Superior temporal gyrus (tissue), 1 donor: ENCODE results near the gene CXCL10.
"Not testable (repeated sequence)": the region's sequence is repeated elsewhere in the genome, so short reads cannot be mapped to it uniquely, and the experiment has no call there.

Experiments used
- DNase-seq: peaks from one replicate; pipeline ENCODE4 v3.0.0-alpha.2; 2016; ENCODE audit errors: extremely low spot score

CXCL10 gene

GRCh38 chr4:76028350-76028765 is 5.1 kb upstream of the CXCL10 start:
- DNase-seq, result no peak

DNA sequence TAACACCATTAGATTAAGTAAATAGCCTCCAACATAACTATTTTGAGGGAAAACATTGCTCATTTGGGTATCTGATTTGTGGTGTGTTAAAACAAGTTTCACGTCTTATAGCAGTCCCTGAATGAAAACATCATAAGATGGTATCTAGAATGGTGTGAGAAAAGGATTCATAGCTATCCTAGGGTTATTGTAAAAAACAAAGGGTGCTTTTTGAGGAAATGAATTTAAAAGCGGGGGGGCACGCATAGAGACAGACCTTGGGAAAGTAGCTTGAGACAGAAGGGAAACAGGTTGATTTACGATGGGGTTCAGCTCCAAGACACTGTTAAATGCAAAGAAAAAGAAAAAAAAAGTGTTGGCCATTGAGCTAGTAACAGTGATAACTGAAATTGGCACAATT is 768 bp upstream of the CXCL10 start:
- DNase-seq, result no peak

GRCh38 chr4:76022677-76023076 is 620 bp downstream of the CXCL10 start:
- DNase-seq, result no peak

- no peak for DNase-seq
Measured at GRCh38 chr4:76022031-76022430, 1.3 kb downstream of the CXCL10 start.

GRCh38 chr4:76017056-76017686 is 6.1 kb downstream of the CXCL10 start:
- DNase-seq, result no peak

- no peak for DNase-seq
Measured at GRCh38 chr4:76016393-76016792, 6.9 kb downstream of the CXCL10 start.

DNA sequence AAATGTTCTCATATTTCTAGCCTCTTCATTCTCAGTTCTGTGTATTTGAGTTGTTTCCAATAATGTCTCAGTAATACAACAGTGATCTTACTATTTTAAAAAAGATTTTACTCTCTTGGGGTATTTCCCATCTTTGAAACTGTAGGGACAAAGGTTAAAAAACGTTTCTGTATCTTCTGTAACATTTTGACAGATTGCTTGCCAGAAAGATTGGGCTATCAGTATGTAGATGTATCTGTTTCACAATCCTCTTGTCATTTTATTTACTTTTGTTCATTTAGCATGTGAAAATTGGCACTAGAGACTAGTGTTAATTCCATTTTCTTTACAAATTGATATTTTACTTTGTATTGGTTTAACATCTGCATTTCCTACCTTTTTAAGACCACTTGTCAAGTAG is 9.8 kb downstream of the CXCL10 start:
- no peak for DNase-seq

DNA sequence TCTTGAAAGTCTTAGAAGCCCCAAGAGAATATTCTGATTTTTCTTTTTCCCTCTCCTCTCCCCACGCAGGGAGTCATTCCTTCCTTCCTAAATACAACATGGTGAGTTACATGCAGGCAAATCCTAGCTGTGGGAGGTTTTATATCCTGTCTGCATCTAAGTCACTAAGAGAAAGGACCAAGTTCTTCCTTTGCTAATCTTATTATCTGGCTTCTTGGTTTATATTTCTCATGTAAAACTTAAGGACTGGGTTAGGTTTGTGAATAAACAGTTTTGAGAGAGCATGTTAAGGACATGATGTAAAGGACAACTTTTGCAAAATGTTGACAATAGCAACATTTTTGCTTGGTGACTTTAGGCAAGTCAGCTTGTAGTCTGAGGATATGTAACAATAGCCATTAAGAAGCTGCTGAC is 10.9 kb downstream of the CXCL10 start:
- DNase-seq, result no peak

GRCh38 chr4:76011700-76012387 is 11.5 kb downstream of the CXCL10 start:
- DNase-seq, result peak; percentile 42

GRCh38 chr4:76011018-76011670 is 12.2 kb downstream of the CXCL10 start:
- DNase-seq, result no peak

- DNase-seq, result no peak
Measured at GRCh38 chr4:76010576-76010975, 12.7 kb downstream of the CXCL10 start.

GRCh38 chr4:76009311-76009710 is 14.0 kb downstream of the CXCL10 start:
- DNase-seq, result no peak

- no peak for DNase-seq
Measured at GRCh38 chr4:76007089-76007862, 16.0 kb downstream of the CXCL10 start, which contains the start of gene CXCL9. TSS of gene CXCL9 (minus strand) at chr4:76007509. CDS start at chr4:76007449, 60 bp downstream.

DNA sequence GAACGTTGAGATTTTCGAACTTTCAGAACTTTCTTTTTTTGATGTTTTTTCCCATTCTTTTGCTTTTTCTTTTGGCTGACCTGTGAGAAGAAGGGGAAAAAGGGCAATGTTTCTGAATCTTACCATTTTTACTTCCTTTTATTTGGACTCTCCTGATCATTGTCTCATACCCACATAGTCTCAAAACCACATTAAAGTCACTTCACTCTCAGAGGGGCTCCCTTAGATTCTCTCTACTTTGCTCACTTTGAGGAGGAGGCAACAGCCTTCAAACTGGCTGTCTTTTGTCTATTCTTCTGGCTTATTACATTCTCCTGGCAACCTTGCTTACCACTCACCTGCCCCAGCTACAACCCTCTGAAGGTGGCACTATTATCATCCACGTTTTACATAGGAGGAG is 19.7 kb downstream of the CXCL10 start:
- DNase-seq, result no peak

DNA sequence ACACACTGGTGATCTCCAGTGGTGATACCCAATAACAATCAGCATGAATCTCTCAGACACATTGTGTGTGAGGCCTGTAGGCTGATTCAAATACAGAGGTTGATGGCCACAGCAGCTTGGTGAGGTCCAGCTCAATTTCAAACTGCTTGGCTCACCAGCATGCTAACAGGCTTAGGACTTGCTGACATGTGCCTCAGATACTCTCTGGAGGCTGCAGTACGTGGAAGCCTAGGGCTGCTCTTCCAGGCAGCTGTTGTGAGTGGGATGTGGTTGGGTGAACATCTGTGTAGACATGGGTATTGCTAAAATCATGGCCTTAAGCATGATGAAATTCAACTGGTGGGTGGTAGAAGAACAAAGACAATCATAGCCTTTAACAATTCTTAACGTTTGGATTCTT is 20.3 kb downstream of the CXCL10 start:
- no peak for DNase-seq

GRCh38 chr4:76002176-76002575 is 21.1 kb downstream of the CXCL10 start:
- DNase-seq, result no peak

DNA sequence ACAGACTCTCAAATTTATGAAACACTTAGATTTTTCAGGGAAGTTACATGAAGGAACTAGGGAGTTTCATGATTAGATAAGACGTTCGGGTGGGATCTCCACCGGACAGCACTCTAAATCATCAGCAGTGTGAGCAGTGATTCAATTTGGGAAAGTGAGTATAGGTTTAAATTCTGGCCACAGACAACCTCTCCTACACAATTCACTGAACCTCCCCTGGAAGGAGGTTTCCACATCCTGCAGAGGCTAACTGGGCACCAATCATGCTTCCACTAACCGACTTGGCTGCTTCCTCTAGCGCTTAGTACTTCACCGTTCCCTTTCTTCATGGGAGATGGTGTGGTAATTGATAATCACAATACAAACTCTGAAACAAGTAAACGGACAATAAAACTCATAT is 21.6 kb downstream of the CXCL10 start:
- no peak for DNase-seq

- no peak for DNase-seq
Measured at GRCh38 chr4:76000279-76000678, 23.0 kb downstream of the CXCL10 start.

DNA sequence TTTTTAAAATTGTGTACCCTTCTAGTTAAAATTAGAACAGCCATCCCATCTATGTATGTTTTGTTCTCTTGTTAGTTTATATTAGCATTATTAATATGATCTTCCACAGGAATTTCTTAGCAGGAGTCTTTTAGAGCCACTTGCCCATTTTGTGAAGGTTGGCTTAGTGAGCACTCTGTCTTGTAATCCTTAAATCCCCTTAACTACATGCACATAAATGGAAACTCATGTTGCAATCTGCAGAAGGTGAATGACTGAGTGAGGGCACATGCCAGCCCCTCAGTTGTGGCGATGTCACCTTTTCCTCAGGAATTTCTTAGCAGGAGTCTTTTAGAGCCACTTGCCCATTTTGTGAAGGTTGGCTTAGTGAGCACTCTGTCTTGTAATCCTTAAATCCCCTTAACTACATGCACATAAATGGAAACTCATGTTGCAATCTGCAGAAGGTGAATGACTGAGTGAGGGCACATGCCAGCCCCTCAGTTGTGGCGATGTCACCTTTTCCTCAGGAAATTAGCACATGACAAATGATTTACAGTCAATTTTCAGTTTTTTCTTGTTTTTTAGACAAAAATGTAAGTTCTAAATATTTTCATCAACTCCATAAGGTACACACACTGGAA is 24.7 kb downstream of the CXCL10 start:
- DNase-seq, result not testable (repeated sequence)

DNA sequence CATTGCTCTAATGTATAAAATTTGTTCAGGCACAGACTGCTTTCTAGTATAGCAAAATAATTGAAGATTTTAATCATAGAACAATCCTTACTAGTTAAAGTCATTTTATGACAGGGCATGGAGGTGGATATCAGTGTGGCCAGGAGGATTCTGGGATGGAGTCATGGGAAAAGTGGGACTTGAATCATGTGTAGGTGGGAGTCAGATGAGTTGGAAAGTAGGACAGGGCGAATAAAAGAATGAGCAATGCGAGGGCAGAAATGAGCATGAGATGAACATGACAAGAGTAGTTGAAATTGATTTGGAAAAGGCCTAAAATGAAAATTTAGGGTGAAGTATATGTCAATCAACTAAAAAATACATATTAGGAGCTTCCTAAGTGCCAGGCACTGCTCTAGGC is 25.4 kb downstream of the CXCL10 start:
- no peak for DNase-seq

- DNase-seq, result no peak
Measured at GRCh38 chr4:75997081-75997480, 26.2 kb downstream of the CXCL10 start.

DNA sequence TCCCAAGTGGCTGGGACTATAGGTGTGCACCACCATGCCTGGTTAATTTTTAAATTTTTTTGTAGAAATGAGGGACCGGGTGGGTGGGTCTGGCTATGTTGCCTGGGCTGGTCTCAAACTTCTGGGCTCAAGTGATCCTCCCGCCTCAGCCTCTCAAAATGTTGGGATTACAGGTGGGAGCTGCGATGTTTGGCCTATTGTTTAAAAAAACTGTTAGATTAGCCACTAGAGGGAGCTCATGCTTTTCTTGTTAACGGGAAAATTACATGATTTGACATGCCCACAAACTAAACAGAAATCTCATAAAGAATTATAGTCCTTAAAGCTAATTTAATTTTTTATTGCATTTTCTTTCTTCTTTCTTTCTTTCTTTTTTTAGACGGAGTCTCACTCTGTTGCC is 27.6 kb downstream of the CXCL10 start:
- peak; percentile 93 for DNase-seq
